T-cell (primary cell): ENCODE results near the gene AVPR1B. TPM values are rescaled to one million over a fixed set of nuclear protein-coding genes. Genes with fewer than 3 reads are reported as not detected.

ENCODE experiments used
- ATAC-seq, 4 experiments: fragments of 200-7000 bp in 3 of 4; fragments of 150-1000 bp in 1 of 4; cut with Tn5 transposase; replicated peaks in 1 of 4; 1 replicate in 3 of 4; 2 replicates in 1 of 4; pipeline ENCODE4 v1.10.0; 2021; ENCODE audit warnings: moderate library complexity in 3 of 4, mild to moderate bottlenecking in 2 of 4, moderate number of reproducible peaks in 1 of 4
- CTCF ChIA-PET, 2 donors: fragments of 300-600 bp; sonication (Branson Sonifier 250); formaldehyde crosslinking; loops; one replicate each; lab custom pipeline; 2022; ENCODE audit warnings: antibody characterized with exemption in 2 of 2; lab: Charles Lee
- POLR2A ChIA-PET, 2 donors: fragments of 300-600 bp; sonication (Branson Sonifier 250); formaldehyde crosslinking; loops; one replicate each; lab custom pipeline; 2022; ENCODE audit warnings: antibody characterized with exemption in 2 of 2; lab: Charles Lee
- DNase-seq, 35 experiments: peaks; one replicate each; pipeline versions ENCODE4 v3.0.0 to v3.0.0-alpha.2; 2013 to 2023
- H3K27ac ChIP-seq: one replicate; pipeline ENCODE4 v1.5.1; 2013; ENCODE audit warnings: low read length
- H3K27me3 ChIP-seq, 2 experiments: replicated peaks in 1 of 2; 1 replicate in 1 of 2; 2 replicates in 1 of 2; pipeline versions ENCODE4 v1.6.1 to v1.7.0; 2013; ENCODE audit warnings: low read length in 1 of 2, mixed read lengths in 1 of 2; ENCODE audit not compliant: control insufficient read depth in 2 of 2, insufficient read depth in 2 of 2; ENCODE audit errors: extremely low read depth in 1 of 2
- H3K36me3 ChIP-seq, 2 donors: 1 replicate in 1 of 2; 2 replicates in 1 of 2; pipeline versions ENCODE4 v1.6.1 to v1.7.0; 2013; ENCODE audit warnings: low read length in 1 of 2; ENCODE audit not compliant: control insufficient read depth in 2 of 2, insufficient read depth in 1 of 2; ENCODE audit errors: extremely low read depth in 1 of 2
- H3K4me1 ChIP-seq, 2 experiments: 1 replicate in 1 of 2; 2 replicates in 1 of 2; pipeline versions ENCODE4 v1.6.1 to v1.7.0; 2013; ENCODE audit warnings: low read length in 2 of 2, mixed read lengths in 1 of 2; ENCODE audit not compliant: insufficient read depth in 2 of 2, control insufficient read depth in 1 of 2; ENCODE audit errors: extremely low read depth in 1 of 2
- H3K4me3 ChIP-seq, 2 donors: 1 replicate in 1 of 2; 2 replicates in 1 of 2; pipeline versions ENCODE4 v1.5.1 to v1.7.0; 2013; ENCODE audit warnings: mild to moderate bottlenecking in 2 of 2, low read length in 1 of 2, moderate library complexity in 1 of 2; ENCODE audit not compliant: control insufficient read depth in 1 of 2; ENCODE audit errors: extremely low read depth in 1 of 2
- H3K9me3 ChIP-seq: 2 replicates; pipeline ENCODE4 v1.7.0; 2013
- H3K27ac Mint-ChIP-seq, 2 donors: one replicate each; pipeline ENCODE4 v1.8.0; 2020 to 2021; ENCODE audit warnings: mild to moderate bottlenecking in 2 of 2, mixed read lengths in 2 of 2
- H3K27me3 Mint-ChIP-seq, 2 donors: one replicate each; pipeline ENCODE4 v1.8.0; 2021 to 2022; ENCODE audit warnings: mixed read lengths in 2 of 2
- H3K36me3 Mint-ChIP-seq: one replicate; pipeline ENCODE4 v1.8.0; 2021; ENCODE audit warnings: mixed read lengths
- H3K4me1 Mint-ChIP-seq, 3 donors: one replicate each; pipeline ENCODE4 v1.8.0; 2020 to 2022; ENCODE audit warnings: mixed read lengths in 3 of 3, mild to moderate bottlenecking in 1 of 3
- H3K4me3 Mint-ChIP-seq, 3 donors: one replicate each; pipeline ENCODE4 v1.8.0; 2020 to 2022; ENCODE audit warnings: mild to moderate bottlenecking in 3 of 3, mixed read lengths in 3 of 3, moderate library complexity in 3 of 3
- H3K9me3 Mint-ChIP-seq, 3 donors: one replicate each; pipeline ENCODE4 v1.8.0; 2020 to 2022; ENCODE audit warnings: mixed read lengths in 3 of 3
- WGBS: methylation state at CpG from one replicate; pipeline ENCODE4 v1.1.5; 2013; ENCODE audit warnings: missing lambda C conversion rate; ENCODE audit not compliant: insufficient coverage; 5-methylcytosine and 5-hydroxymethylcytosine counted together
- total RNA-seq, 35 experiments: library from RNA in 6 of 35; stranded (reverse) in 6 of 35; fragments of 120-200 nt in 1 of 35; gene quantifications; one replicate each; pipeline versions ENCODE4 v1.2.1 to v1.2.4 and lab custom pipeline; 2013 to 2026

AVPR1B gene
- total RNA-seq, 5 donors from 2014 or later (not counting 1 experiment from before 2014, with no cell fraction given), result 0.12 to 0.33 TPM; not detected in 3

DNA sequence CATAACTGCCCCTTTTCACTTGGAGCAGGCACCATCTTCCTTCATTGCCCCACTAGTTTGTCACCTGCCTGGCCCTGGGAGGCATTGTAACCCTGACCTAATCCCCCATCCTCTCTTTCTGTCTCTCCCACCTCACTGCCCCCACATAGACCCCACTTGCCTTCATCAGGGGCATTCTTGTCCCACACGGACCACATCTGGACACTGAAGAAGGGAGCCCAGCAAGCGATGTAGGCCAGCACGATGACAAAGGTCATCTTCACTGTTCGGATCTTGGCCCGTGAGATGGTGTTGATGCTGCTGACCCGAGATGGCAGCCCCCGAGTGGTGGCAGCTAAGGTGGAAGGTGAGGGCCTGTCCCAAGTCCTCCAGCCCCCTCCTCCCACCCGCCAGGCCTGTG lies 1.4 kb downstream of the AVPR1B start:
- H3K27ac Mint-ChIP-seq, result no peak overlapping the region
- H3K9me3 Mint-ChIP-seq, result peaks cover 2 to 8% (median 7%) of the 10 kb centered on the region in 3 donors
- POLR2A ChIA-PET, result no interaction called here

GRCh38 chr1:206114692-206115640 lies 2.2 kb downstream of the AVPR1B start:
- H3K9me3 ChIP-seq, result no peaks in the 10 kb centered on the region
- H3K36me3 ChIP-seq, result no peaks in the 10 kb centered on the region
- H3K27me3 ChIP-seq, result peaks cover 2 to 33% of the 10 kb centered on the region in 2 experiments
- DNase-seq (no peak), ATAC-seq (no peak)
- H3K27ac ChIP-seq, result no peak overlapping the region
- no peak overlapping the region for H3K4me3 Mint-ChIP-seq
- peaks cover 9 to 12% (median 11%) of the 10 kb centered on the region in 3 donors for H3K4me1 Mint-ChIP-seq
- ChIA-PET POLR2A (no interaction called here), CTCF (no interaction called here)
- no peak overlapping the region for H3K4me3 ChIP-seq
- H3K4me1 ChIP-seq, result peaks cover 0 to 8% of the 10 kb centered on the region in 2 experiments
- WGBS, result 62% methylated on average over 3 of the region's 6 CpGs
- H3K27ac Mint-ChIP-seq, result no peak overlapping the region
- peaks cover 27 to 36% of the 10 kb centered on the region in 2 donors for H3K27me3 Mint-ChIP-seq
- peaks cover 0 to 1% (median 0%) of the 10 kb centered on the region in 3 donors for H3K9me3 Mint-ChIP-seq
- peaks cover under 1% of the 10 kb centered on the region for H3K36me3 Mint-ChIP-seq

More for the DNA sequence above, 1.4 kb downstream of the AVPR1B start:
- peaks cover 2 to 32% of the 10 kb centered on the region in 2 experiments for H3K27me3 ChIP-seq
- no peaks in the 10 kb centered on the region for H3K9me3 ChIP-seq
- ATAC-seq, result no peak
- peaks cover 6% of the 10 kb centered on the region for H3K36me3 Mint-ChIP-seq
- CTCF ChIA-PET, result interaction anchor here in 1 of 2 donors (1.0 kb wide), 1 partner anchor 10 kb away, joined by 3 read pairs; no protein-coding TSS in a partner anchor
- no peak for DNase-seq
- peaks cover 0 to 8% of the 10 kb centered on the region in 2 experiments for H3K4me1 ChIP-seq
- peak overlapping the region in 1 of 3 donors; percentile 63 for H3K4me3 Mint-ChIP-seq
- WGBS, result 90% methylated on average over 5 of the region's 8 CpGs
- peaks cover 34 to 42% of the 10 kb centered on the region in 2 donors for H3K27me3 Mint-ChIP-seq
- no peaks in the 10 kb centered on the region for H3K36me3 ChIP-seq
- no peak overlapping the region for H3K4me3 ChIP-seq
- H3K27ac ChIP-seq, result no peak overlapping the region
- H3K4me1 Mint-ChIP-seq, result peaks cover 9 to 12% (median 11%) of the 10 kb centered on the region in 3 donors

- H3K9me3 ChIP-seq, result no peaks in the 10 kb centered on the region
- Mint-ChIP-seq H3K4me3 (no peak overlapping the region), H3K27me3 (peaks cover 12 to 25% of the 10 kb centered on the region in 2 donors), H3K27ac (no peak overlapping the region), H3K4me1 (peaks cover 6 to 10% (median 8%) of the 10 kb centered on the region in 3 donors), H3K36me3 (no peaks in the 10 kb centered on the region), H3K9me3 (no peaks in the 10 kb centered on the region)
- CTCF ChIA-PET, result interaction anchor here in 1 of 2 donors (0.7 kb wide), 1 partner anchor 1834 kb away, joined by 3 read pairs; no protein-coding TSS in a partner anchor
- DNase-seq (no peak), ATAC-seq (no peak)
- WGBS, result 73% methylated on average over 8 of the region's 9 CpGs
- POLR2A ChIA-PET, result no interaction called here
- H3K36me3 ChIP-seq, result no peaks in the 10 kb centered on the region
- no peak overlapping the region for H3K27ac ChIP-seq
- peaks cover 0 to 26% of the 10 kb centered on the region in 2 experiments for H3K27me3 ChIP-seq
- H3K4me3 ChIP-seq, result no peak overlapping the region
- H3K4me1 ChIP-seq, result peaks cover 0 to 5% of the 10 kb centered on the region in 2 experiments
Measured at GRCh38 chr1:206112600-206113301, 4.4 kb downstream of the AVPR1B start.

DNA sequence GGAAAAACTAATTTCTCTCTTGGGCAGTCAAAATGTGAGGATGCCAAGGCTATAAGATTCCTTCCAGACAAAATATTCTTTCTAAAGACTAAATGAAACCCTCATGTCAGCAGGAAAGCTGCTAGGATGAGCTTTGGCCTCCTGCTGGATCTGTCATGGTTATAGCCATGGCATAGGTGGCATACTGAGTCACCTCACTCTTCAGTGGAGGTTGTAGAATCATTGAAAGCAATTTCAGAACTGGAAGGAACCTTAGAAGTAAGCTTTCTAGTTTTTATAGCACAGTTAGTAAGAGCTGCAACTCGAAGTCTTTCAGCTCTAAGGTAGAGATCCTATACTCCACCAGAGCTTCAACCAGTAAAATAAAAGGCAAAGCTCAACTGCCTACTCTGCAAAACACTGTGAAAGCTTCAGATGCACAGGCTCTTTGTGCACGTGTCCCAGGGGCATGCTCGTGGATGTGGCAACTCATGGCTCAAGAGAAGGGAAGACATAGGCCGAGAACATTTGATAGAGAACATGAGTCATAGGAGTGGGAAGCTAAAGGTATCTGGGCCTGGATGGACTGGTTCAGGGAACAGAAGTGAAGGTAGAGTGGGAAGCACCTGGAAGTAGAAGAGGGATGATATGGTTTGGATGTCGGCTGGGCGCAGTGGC lies 5.8 kb downstream of the AVPR1B start:
- Mint-ChIP-seq H3K9me3 (no peaks in the 10 kb centered on the region), H3K27me3 (peaks cover 3 to 15% of the 10 kb centered on the region in 2 donors), H3K4me3 (no peak overlapping the region), H3K27ac (no peak overlapping the region), H3K36me3 (no peaks in the 10 kb centered on the region), H3K4me1 (no peaks in the 10 kb centered on the region)
- Histone ChIP-seq H3K27ac (no peak overlapping the region), H3K27me3 (peaks cover 0 to 13% of the 10 kb centered on the region in 2 experiments), H3K9me3 (no peaks in the 10 kb centered on the region), H3K4me3 (no peak overlapping the region), H3K4me1 (no peaks in the 10 kb centered on the region), H3K36me3 (no peaks in the 10 kb centered on the region)
- DNase-seq, result no peak
- ATAC-seq, result no peak
- WGBS, result 78% methylated on average over 5 of the region's 6 CpGs
- ChIA-PET CTCF (no interaction called here), POLR2A (no interaction called here)

DNA sequence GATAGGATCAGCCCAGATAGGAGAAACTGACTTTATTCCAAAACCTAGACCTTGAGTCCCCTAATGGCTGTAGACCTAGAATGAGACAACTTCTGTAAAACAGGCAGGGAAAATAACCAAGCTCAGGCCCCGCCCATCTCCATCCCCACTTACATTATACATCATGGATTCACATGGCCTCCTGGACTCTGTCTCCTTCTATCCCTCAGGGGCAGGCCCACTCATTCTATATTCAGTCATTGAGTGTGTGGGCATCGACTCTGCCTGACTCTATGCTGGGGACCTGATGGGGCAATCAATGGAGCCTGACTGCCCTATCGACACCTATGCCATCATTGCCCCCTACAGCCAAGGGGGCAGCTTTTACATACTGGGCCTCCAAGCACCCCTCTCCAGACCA lies 6.4 kb downstream of the AVPR1B start:
- peaks cover 0 to 7% of the 10 kb centered on the region in 2 experiments for H3K27me3 ChIP-seq
- no peak overlapping the region for H3K27ac Mint-ChIP-seq
- no peaks in the 10 kb centered on the region for H3K36me3 Mint-ChIP-seq
- H3K36me3 ChIP-seq, result no peaks in the 10 kb centered on the region
- H3K4me1 Mint-ChIP-seq, result no peaks in the 10 kb centered on the region
- POLR2A ChIA-PET, result no interaction called here
- H3K4me3 ChIP-seq, result no peak overlapping the region
- no peaks in the 10 kb centered on the region for H3K9me3 Mint-ChIP-seq
- H3K9me3 ChIP-seq, result no peaks in the 10 kb centered on the region
- WGBS, result no CpG with 5 or more reads among the region's 3 CpGs
- CTCF ChIA-PET, result no interaction called here
- no peak overlapping the region for H3K27ac ChIP-seq
- H3K27me3 Mint-ChIP-seq, result peaks cover 0 to 10% of the 10 kb centered on the region in 2 donors
- H3K4me3 Mint-ChIP-seq, result no peak overlapping the region
- no peaks in the 10 kb centered on the region for H3K4me1 ChIP-seq
- ATAC-seq (no peak), DNase-seq (no peak)

GRCh38 chr1:206110161-206110560 lies 7.0 kb downstream of the AVPR1B start:
- H3K4me3 ChIP-seq, result no peak overlapping the region
- Mint-ChIP-seq H3K27me3 (peaks cover 0 to 6% of the 10 kb centered on the region in 2 donors), H3K27ac (no peak overlapping the region), H3K36me3 (no peaks in the 10 kb centered on the region), H3K4me3 (no peak overlapping the region), H3K4me1 (peaks cover 0 to 3% (median 0%) of the 10 kb centered on the region in 3 donors), H3K9me3 (no peaks in the 10 kb centered on the region)
- no peaks in the 10 kb centered on the region for H3K4me1 ChIP-seq
- H3K27me3 ChIP-seq, result peaks cover 0 to 5% of the 10 kb centered on the region in 2 experiments
- ChIA-PET CTCF (no interaction called here), POLR2A (no interaction called here)
- H3K36me3 ChIP-seq, result no peaks in the 10 kb centered on the region
- ATAC-seq (no peak), DNase-seq (no peak)
- WGBS, result 97% methylated on average over 14 of the region's 15 CpGs
- no peak overlapping the region for H3K27ac ChIP-seq
- H3K9me3 ChIP-seq, result no peaks in the 10 kb centered on the region
